Aorta (tissue), 5 donors: ENCODE measurements around the gene SIRT5. TPM values are rescaled to one million over a fixed set of nuclear protein-coding genes. Genes with fewer than 3 reads are reported as not detected.

Experiments used
- ATAC-seq: fragments of 200-7000 bp; cut with Tn5 transposase; one replicate; pipeline ENCODE4 v1.9.1; 2022; ENCODE audit warnings: moderate library complexity; ENCODE audit not compliant: low FRiP score
- DNase-seq, 2 donors: peaks; one replicate each; pipeline ENCODE4 v3.0.0-alpha.2; 2020
- H3K27ac ChIP-seq, 2 donors: one replicate each; pipeline ENCODE4 v1.5.1; 2013; ENCODE audit warnings: low read length in 2 of 2, mild to moderate bottlenecking in 2 of 2, moderate library complexity in 2 of 2, control low read depth in 1 of 2, inconsistent platforms in 1 of 2, low read depth in 1 of 2
- H3K27me3 ChIP-seq, 2 donors: one replicate each; pipeline ENCODE4 v1.6.1; 2013; ENCODE audit warnings: control low read depth in 1 of 2, low read length in 1 of 2, mild to moderate bottlenecking in 1 of 2, moderate library complexity in 1 of 2; ENCODE audit not compliant: insufficient read depth in 2 of 2, control insufficient read depth in 1 of 2
- H3K36me3 ChIP-seq, 2 donors: one replicate each; pipeline ENCODE4 v1.6.1; 2013; ENCODE audit warnings: control low read depth in 1 of 2, low read length in 1 of 2, mild to moderate bottlenecking in 1 of 2; ENCODE audit not compliant: insufficient read depth in 2 of 2, control insufficient read depth in 1 of 2
- H3K4me1 ChIP-seq, 2 donors: one replicate each; pipeline ENCODE4 v1.6.1; 2013; ENCODE audit warnings: low read length in 2 of 2, control low read depth in 1 of 2, mild to moderate bottlenecking in 1 of 2, moderate library complexity in 1 of 2; ENCODE audit not compliant: insufficient read depth in 2 of 2, control insufficient read depth in 1 of 2
- H3K4me3 ChIP-seq, 2 donors: one replicate each; pipeline ENCODE4 v1.5.1; 2013; ENCODE audit warnings: low read length in 2 of 2, control low read depth in 1 of 2, mild to moderate bottlenecking in 1 of 2
- H3K9me3 ChIP-seq: one replicate; pipeline ENCODE4 v1.6.1; 2013; ENCODE audit warnings: mild to moderate bottlenecking, low read length; ENCODE audit not compliant: control insufficient read depth
- WGBS, 2 donors: extraction: QIAGEN DNeasy Blood & Tissue Kit; methylation state at CpG; one replicate each; pipeline ENCODE4 v1.1.7; 2013; 5-methylcytosine and 5-hydroxymethylcytosine counted together
- intact Hi-C, 2 donors: fragments of 100-400 bp; cut with DNase I; formaldehyde crosslinking; loops; one replicate each; pipeline versions ENCODE4 v1.14.2 to v1.15.0; 2022
- polyA plus RNA-seq, 2 donors: library from polyadenylated mRNA; stranded (reverse); fragments of 200-250 nt; gene quantifications; one replicate each; pipeline ENCODE4 v1.2.3, GENCODE V29; 2013
- total RNA-seq, 2 donors: library from RNA; stranded (reverse); fragmentation: NEBNext Ultra II Directional; extraction: Animal tissue kit (Norgen Biotek cat#: 25700); gene quantifications; one replicate each; pipeline ENCODE4 v1.2.1, GENCODE V29; 2021
- donor health status: healthy with polysubstance abuse.
- donor health status: Bipolar disorder and iron deficiency.
- donor health status: DM: no; HTN: no; CAD: no.
- donor health status: DM: no; HTN: no; CAD: no.
- donor health status: DM: yes; HTN: yes; CAD: no.

The SIRT5 gene
- total and polyA plus RNA-seq, 4 donors: 5.0 to 9.8 (median 7.3) TPM

GRCh38 chr6:13589801-13590200, 15.4 kb downstream of the SIRT5 start:
- H3K27ac ChIP-seq: no peak overlapping the region
- intact Hi-C loops: no loop called here
- H3K4me3 ChIP-seq: no peak overlapping the region
- H3K36me3 ChIP-seq: peaks cover 2 to 7% of the 10 kb centered on the region in 2 donors
- no peaks in the 10 kb centered on the region for H3K9me3 ChIP-seq
- H3K4me1 ChIP-seq: no peaks in the 10 kb centered on the region
- no peaks in the 10 kb centered on the region for H3K27me3 ChIP-seq
- ATAC-seq (no peak), DNase-seq (no peak)
- WGBS, 2 donors: 90 to 93% methylated on average over 9 of the region's 9 CpGs

- Histone ChIP-seq H3K27me3 (no peaks in the 10 kb centered on the region), H3K4me1 (no peaks in the 10 kb centered on the region), H3K36me3 (peaks cover 5 to 7% of the 10 kb centered on the region in 2 donors), H3K4me3 (no peak overlapping the region), H3K9me3 (no peaks in the 10 kb centered on the region), H3K27ac (no peak overlapping the region)
- intact Hi-C loops: no loop called here
- 86 to 90% methylated on average over 1 of the region's 1 CpG for WGBS, 2 donors
- ATAC-seq: no peak
- no peak for DNase-seq
Observed at GRCh38 chr6:13590574-13591153, 16.3 kb downstream of the SIRT5 start.

GRCh38 chr6:13591205-13591921, 17.0 kb downstream of the SIRT5 start:
- Histone ChIP-seq H3K9me3 (no peaks in the 10 kb centered on the region), H3K4me1 (no peaks in the 10 kb centered on the region), H3K36me3 (peaks cover 5 to 7% of the 10 kb centered on the region in 2 donors), H3K27me3 (no peaks in the 10 kb centered on the region), H3K27ac (no peak overlapping the region), H3K4me3 (no peak overlapping the region)
- whole genome bisulfite sequencing, 2 donors: 95% methylated on average over 21 of the region's 21 CpGs
- intact Hi-C loops: no loop called here
- no peak for DNase-seq
- ATAC-seq: no peak

- Histone ChIP-seq H3K9me3 (no peaks in the 10 kb centered on the region), H3K36me3 (peaks cover 2 to 5% of the 10 kb centered on the region in 2 donors), H3K27ac (no peak overlapping the region), H3K27me3 (no peaks in the 10 kb centered on the region), H3K4me3 (no peak overlapping the region), H3K4me1 (no peaks in the 10 kb centered on the region)
- WGBS, 2 donors: 85% methylated on average over 6 of the region's 6 CpGs
- no peak for DNase-seq
- intact Hi-C loops: no loop called here
- ATAC-seq: no peak
Observed at GRCh38 chr6:13593103-13593502, 18.7 kb downstream of the SIRT5 start.

- no peak overlapping the region for H3K4me3 ChIP-seq
- ATAC-seq (no peak), DNase-seq (no peak)
- intact Hi-C loops: no loop called here
- H3K36me3 ChIP-seq: peaks cover 2 to 5% of the 10 kb centered on the region in 2 donors
- H3K27me3 ChIP-seq: no peaks in the 10 kb centered on the region
- H3K27ac ChIP-seq: no peak overlapping the region
- H3K4me1 ChIP-seq: no peaks in the 10 kb centered on the region
- WGBS, 2 donors: 76 to 78% methylated on average over 6 of the region's 6 CpGs
- H3K9me3 ChIP-seq: no peaks in the 10 kb centered on the region
Observed at GRCh38 chr6:13593720-13594119, 19.3 kb downstream of the SIRT5 start.

- intact Hi-C loops: no loop called here
- Histone ChIP-seq H3K4me3 (no peak overlapping the region), H3K9me3 (no peaks in the 10 kb centered on the region), H3K27ac (no peak overlapping the region), H3K4me1 (no peaks in the 10 kb centered on the region), H3K27me3 (no peaks in the 10 kb centered on the region), H3K36me3 (peaks cover 4 to 5% of the 10 kb centered on the region in 2 donors)
- 95% methylated on average over 4 of the region's 4 CpGs for WGBS, 2 donors
- ATAC-seq: no peak
- no peak for DNase-seq
Observed at GRCh38 chr6:13597073-13597472, 22.7 kb downstream of the SIRT5 start.

- ATAC-seq: no peak
- intact Hi-C loops: no loop called here
- 88 to 90% methylated on average over 6 of the region's 6 CpGs for WGBS, 2 donors
- DNase-seq: no peak
- H3K27me3 ChIP-seq: no peaks in the 10 kb centered on the region
- no peaks in the 10 kb centered on the region for H3K9me3 ChIP-seq
- H3K36me3 ChIP-seq: peaks cover 2% of the 10 kb centered on the region in 2 donors
- H3K4me1 ChIP-seq: no peaks in the 10 kb centered on the region
- no peak overlapping the region for H3K27ac ChIP-seq
- no peak overlapping the region for H3K4me3 ChIP-seq
Observed at GRCh38 chr6:13600036-13600435, 25.6 kb downstream of the SIRT5 start.

- H3K4me1 ChIP-seq: no peaks in the 10 kb centered on the region
- H3K27me3 ChIP-seq: no peaks in the 10 kb centered on the region
- 90 to 91% methylated on average over 4 of the region's 4 CpGs for WGBS, 2 donors
- H3K27ac ChIP-seq: no peak overlapping the region
- no peak for ATAC-seq
- no peaks in the 10 kb centered on the region for H3K9me3 ChIP-seq
- DNase-seq: no peak
- intact Hi-C loops: no loop called here
- H3K4me3 ChIP-seq: no peak overlapping the region
- peaks cover 3 to 4% of the 10 kb centered on the region in 2 donors for H3K36me3 ChIP-seq
Observed at GRCh38 chr6:13604135-13604534, 29.7 kb downstream of the SIRT5 start.
